ENCODE results near the gene PCBP4. TPM values are rescaled to one million over a fixed set of nuclear protein-coding genes. Genes with fewer than 3 reads are reported as not detected.

PCBP4 gene
- total RNA-seq, 1 donor from 2014 or later, result 10.3 TPM

DNA sequence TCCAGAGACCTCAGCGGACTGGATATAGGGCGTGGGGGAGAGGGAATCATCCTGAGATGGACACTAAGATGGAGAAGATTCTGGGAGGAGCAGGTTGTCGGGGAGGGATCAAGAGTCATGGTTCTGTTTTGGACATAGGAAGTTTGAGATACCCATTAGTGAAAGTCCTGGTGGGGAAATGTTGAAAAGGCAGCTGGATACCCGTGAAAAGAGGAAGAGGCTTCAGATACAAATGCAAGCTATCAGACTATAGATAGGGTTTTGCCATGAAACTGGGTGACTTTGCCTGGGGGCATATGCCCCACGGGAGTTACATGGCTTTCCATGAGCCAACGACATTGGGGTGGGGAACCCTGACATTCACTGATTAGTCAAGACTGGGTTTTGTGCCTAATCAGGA is 13.1 kb downstream of the PCBP4 start:
- POLR2A ChIA-PET, result interaction anchor here (0.7 to 0.9 kb wide), 2 partner anchors 29 to 1615 kb away, joined by 3 to 5 read pairs; no protein-coding TSS in a partner anchor
- DNase-seq, result no peak
- CTCF ChIA-PET, result interaction anchor here (0.9 kb wide), 1 partner anchor 20 kb away, joined by 4 read pairs; the partner anchor contains the start of gene ABHD14B
- ATAC-seq (ENCODE audit: low read depth), result no peak
- H3K4me1 Mint-ChIP-seq, result peaks cover 2% of the 10 kb centered on the region
- H3K27me3 Mint-ChIP-seq, result peaks cover 19% of the 10 kb centered on the region
- intact Hi-C loops (cut with micrococcal nuclease), result no loop called here
- H3K4me3 Mint-ChIP-seq, result no peak overlapping the region
- no peaks in the 10 kb centered on the region for H3K9me3 Mint-ChIP-seq
- H3K27ac Mint-ChIP-seq, result no peak overlapping the region
- H3K36me3 Mint-ChIP-seq (ENCODE audit: low read depth), result no peaks in the 10 kb centered on the region
- TF ChIP-seq, protein P1, sequence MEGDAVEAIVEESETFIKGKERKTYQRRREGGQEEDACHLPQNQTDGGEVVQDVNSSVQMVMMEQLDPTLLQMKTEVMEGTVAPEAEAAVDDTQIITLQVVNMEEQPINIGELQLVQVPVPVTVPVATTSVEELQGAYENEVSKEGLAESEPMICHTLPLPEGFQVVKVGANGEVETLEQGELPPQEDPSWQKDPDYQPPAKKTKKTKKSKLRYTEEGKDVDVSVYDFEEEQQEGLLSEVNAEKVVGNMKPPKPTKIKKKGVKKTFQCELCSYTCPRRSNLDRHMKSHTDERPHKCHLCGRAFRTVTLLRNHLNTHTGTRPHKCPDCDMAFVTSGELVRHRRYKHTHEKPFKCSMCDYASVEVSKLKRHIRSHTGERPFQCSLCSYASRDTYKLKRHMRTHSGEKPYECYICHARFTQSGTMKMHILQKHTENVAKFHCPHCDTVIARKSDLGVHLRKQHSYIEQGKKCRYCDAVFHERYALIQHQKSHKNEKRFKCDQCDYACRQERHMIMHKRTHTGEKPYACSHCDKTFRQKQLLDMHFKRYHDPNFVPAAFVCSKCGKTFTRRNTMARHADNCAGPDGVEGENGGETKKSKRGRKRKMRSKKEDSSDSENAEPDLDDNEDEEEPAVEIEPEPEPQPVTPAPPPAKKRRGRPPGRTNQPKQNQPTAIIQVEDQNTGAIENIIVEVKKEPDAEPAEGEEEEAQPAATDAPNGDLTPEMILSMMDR (IDR thresholded peaks at IDR 0.05), result no peak

DNA sequence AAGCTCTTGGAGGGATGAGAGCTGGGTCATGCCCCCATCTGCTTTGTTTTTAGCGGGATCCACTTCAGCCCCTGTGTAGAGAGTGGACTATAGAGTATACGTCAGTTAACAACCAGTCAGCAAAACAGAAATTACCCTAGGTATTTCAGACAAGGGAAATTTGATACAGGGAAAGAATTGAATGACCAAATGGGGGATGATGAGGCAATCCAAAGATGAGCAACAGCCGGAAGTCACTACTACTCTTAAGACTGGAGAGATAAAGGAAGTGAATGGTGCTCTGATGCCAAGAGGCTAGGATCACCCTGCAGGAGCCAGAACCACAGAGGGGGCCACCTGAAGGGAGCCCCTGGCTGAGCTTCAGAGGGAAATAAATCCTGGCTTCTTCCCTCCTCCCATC is 13.8 kb downstream of the PCBP4 start:
- TF ChIP-seq, protein P1 (IDR thresholded peaks at IDR 0.05), result no peak
- Mint-ChIP-seq H3K27me3 (peaks cover 19% of the 10 kb centered on the region), H3K9me3 (no peaks in the 10 kb centered on the region), H3K4me1 (peaks cover 2% of the 10 kb centered on the region), H3K36me3 (ENCODE audit: low read depth) (no peaks in the 10 kb centered on the region), H3K27ac (no peak overlapping the region), H3K4me3 (no peak overlapping the region)
- ATAC-seq (ENCODE audit: low read depth), result no peak
- DNase-seq, result no peak
- ChIA-PET POLR2A (no interaction called here), CTCF (no interaction called here)
- intact Hi-C loops (cut with micrococcal nuclease), result no loop called here

DNA sequence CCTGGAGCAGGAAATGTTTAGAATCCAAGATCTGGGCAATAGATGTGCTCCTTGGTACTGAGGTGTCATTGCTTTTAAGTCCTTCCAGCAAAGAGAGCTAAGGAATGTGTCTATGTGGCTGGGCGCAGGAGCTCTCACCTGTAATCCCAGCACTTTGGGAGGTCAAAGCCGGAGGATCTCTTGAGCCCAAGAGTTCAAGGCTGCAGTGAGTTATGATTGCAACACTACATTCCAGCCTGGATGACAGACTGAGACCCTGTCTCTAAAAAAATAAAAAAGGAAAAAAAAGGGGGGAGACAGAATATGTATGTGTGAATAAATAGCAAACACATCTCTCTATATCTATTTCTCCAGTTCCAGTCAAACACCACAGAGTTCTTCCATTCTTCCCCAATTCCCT is 16.4 kb downstream of the PCBP4 start:
- intact Hi-C loops (cut with micrococcal nuclease), result no loop called here
- ATAC-seq (ENCODE audit: low read depth) (no peak), DNase-seq (no peak)
- TF ChIP-seq, protein P1 (IDR thresholded peaks at IDR 0.05), result no peak
- ChIA-PET CTCF (no interaction called here), POLR2A (no interaction called here)
- peaks cover 19% of the 10 kb centered on the region for H3K27me3 Mint-ChIP-seq
- no peaks in the 10 kb centered on the region for H3K9me3 Mint-ChIP-seq
- H3K27ac Mint-ChIP-seq, result no peak overlapping the region
- peaks cover 3% of the 10 kb centered on the region for H3K36me3 Mint-ChIP-seq (ENCODE audit: low read depth)
- peaks cover 2% of the 10 kb centered on the region for H3K4me1 Mint-ChIP-seq
- H3K4me3 Mint-ChIP-seq, result no peak overlapping the region

GRCh38 chr3:51949121-51949520 is 18.1 kb downstream of the PCBP4 start:
- H3K4me1 Mint-ChIP-seq, result no peaks in the 10 kb centered on the region
- peaks cover 3% of the 10 kb centered on the region for H3K36me3 Mint-ChIP-seq (ENCODE audit: low read depth)
- CTCF ChIA-PET, result no interaction called here
- H3K4me3 Mint-ChIP-seq, result no peak overlapping the region
- DNase-seq (no peak), ATAC-seq (ENCODE audit: low read depth) (no peak)
- H3K9me3 Mint-ChIP-seq, result no peaks in the 10 kb centered on the region
- H3K27me3 Mint-ChIP-seq, result peaks cover 16% of the 10 kb centered on the region
- TF ChIP-seq, protein P1 (IDR thresholded peaks at IDR 0.05), result no peak
- no peak overlapping the region for H3K27ac Mint-ChIP-seq
- POLR2A ChIA-PET, result no interaction called here
- intact Hi-C loops (cut with micrococcal nuclease), result no loop called here

GRCh38 chr3:51948016-51948580 is 19.2 kb downstream of the PCBP4 start:
- no peak overlapping the region for H3K27ac Mint-ChIP-seq
- no peaks in the 10 kb centered on the region for H3K9me3 Mint-ChIP-seq
- H3K4me1 Mint-ChIP-seq, result peaks cover under 1% of the 10 kb centered on the region
- ChIA-PET POLR2A (no interaction called here), CTCF (no interaction called here)
- TF ChIP-seq, protein P1 (IDR thresholded peaks at IDR 0.05), result no peak
- intact Hi-C loops (cut with micrococcal nuclease), result no loop called here
- ATAC-seq (ENCODE audit: low read depth), result no peak
- no peak overlapping the region for H3K4me3 Mint-ChIP-seq
- H3K36me3 Mint-ChIP-seq (ENCODE audit: low read depth), result peaks cover 3% of the 10 kb centered on the region
- peaks cover 7% of the 10 kb centered on the region for H3K27me3 Mint-ChIP-seq
- DNase-seq, result no peak
